H9 (cell line): ENCODE measurements around the gene DYNC1I2. TPM values are rescaled to one million over a fixed set of nuclear protein-coding genes. Genes with fewer than 3 reads are reported as not detected.

Source experiments
- DNase-seq: peaks from one replicate; pipeline ENCODE4 v3.0.0-alpha.2; 2017
- H2AFZ ChIP-seq: one replicate; pipeline ENCODE4 v1.6.1; 2013; ENCODE audit warnings: mild to moderate bottlenecking, low read length, control low read depth, moderate library complexity
- H2AK5ac ChIP-seq: 2 replicates; pipeline ENCODE4 v1.6.1; 2013; ENCODE audit warnings: low read length, control low read depth, mixed read lengths; ENCODE audit not compliant: insufficient read length
- H2BK120ac ChIP-seq: one replicate; pipeline ENCODE4 v1.6.1; 2013; ENCODE audit warnings: low read depth, mild to moderate bottlenecking, low read length, control low read depth, inconsistent platforms; ENCODE audit not compliant: poor library complexity, severe bottlenecking
- H2BK12ac ChIP-seq: 2 replicates; pipeline ENCODE4 v1.6.1; 2013; ENCODE audit warnings: low read length, control low read depth, mixed read lengths, low read depth; ENCODE audit not compliant: insufficient read length
- H2BK15ac ChIP-seq: 2 replicates; pipeline ENCODE4 v1.6.1; 2013; ENCODE audit warnings: low read depth, low read length, control low read depth
- H2BK20ac ChIP-seq: one replicate; pipeline ENCODE4 v1.6.1; 2013; ENCODE audit warnings: low read depth, mild to moderate bottlenecking, low read length, control low read depth, inconsistent platforms; ENCODE audit not compliant: poor library complexity, severe bottlenecking
- H2BK5ac ChIP-seq: 2 replicates; pipeline ENCODE4 v1.6.1; 2013; ENCODE audit warnings: low read length, control low read depth, mixed read lengths; ENCODE audit not compliant: insufficient read length
- H3K14ac ChIP-seq: 2 replicates; pipeline ENCODE4 v1.6.1; 2013; ENCODE audit warnings: low read length, control low read depth; ENCODE audit not compliant: insufficient read depth
- H3K18ac ChIP-seq: 2 replicates; pipeline ENCODE4 v1.6.1; 2013; ENCODE audit warnings: low read depth, mild to moderate bottlenecking, mixed read lengths, low read length, control low read depth; ENCODE audit not compliant: insufficient read length
- H3K23ac ChIP-seq: 2 replicates; pipeline ENCODE4 v1.6.1; 2013; ENCODE audit warnings: low read length, control low read depth, mixed read lengths, low read depth; ENCODE audit not compliant: insufficient read length
- H3K23me2 ChIP-seq: 2 replicates; pipeline ENCODE4 v1.6.1; 2013; ENCODE audit warnings: low read depth, mild to moderate bottlenecking, mixed read lengths, low read length, control low read depth; ENCODE audit not compliant: insufficient read length, poor library complexity, severe bottlenecking
- H3K27ac ChIP-seq: 2 replicates; pipeline ENCODE4 v1.5.1; 2013; ENCODE audit warnings: low read length, control low read depth, mixed read lengths, low read depth; ENCODE audit not compliant: insufficient read length
- H3K27me3 ChIP-seq: 2 replicates; pipeline ENCODE4 v1.6.1; 2013; ENCODE audit warnings: low read length, control low read depth, inconsistent platforms; ENCODE audit not compliant: insufficient read depth
- H3K4ac ChIP-seq: 2 replicates; pipeline ENCODE4 v1.6.1; 2013; ENCODE audit warnings: low read depth, mild to moderate bottlenecking, control low read depth, inconsistent platforms, low read length, moderate library complexity
- H3K4me1 ChIP-seq: 2 replicates; pipeline ENCODE4 v1.6.1; 2013; ENCODE audit warnings: low read length, control low read depth, inconsistent platforms; ENCODE audit not compliant: insufficient read depth
- H3K4me2 ChIP-seq: 2 replicates; pipeline ENCODE4 v1.6.1; 2013; ENCODE audit warnings: low read length, control low read depth, mixed read lengths; ENCODE audit not compliant: insufficient read length, insufficient read depth
- H3K56ac ChIP-seq: 2 replicates; pipeline ENCODE4 v1.6.1; 2013; ENCODE audit warnings: low read depth, mild to moderate bottlenecking, mixed read lengths, low read length, control low read depth; ENCODE audit not compliant: insufficient read length
- H3K79me1 ChIP-seq: 2 replicates; pipeline ENCODE4 v1.6.1; 2013; ENCODE audit warnings: low read depth, mild to moderate bottlenecking, moderate library complexity, low read length, control low read depth, inconsistent platforms; ENCODE audit not compliant: insufficient read depth, poor library complexity, severe bottlenecking
- H3K79me2 ChIP-seq: 2 replicates; pipeline ENCODE4 v1.6.1; 2013; ENCODE audit warnings: low read length, control low read depth, inconsistent platforms; ENCODE audit not compliant: insufficient read depth
- H3K9ac ChIP-seq: 2 replicates; pipeline ENCODE4 v1.6.1; 2013; ENCODE audit warnings: low read length, control low read depth, mixed read lengths; ENCODE audit not compliant: insufficient read length; ENCODE audit errors: extremely low read depth
- H3K9me3 ChIP-seq: one replicate; pipeline ENCODE4 v1.6.1; 2013; ENCODE audit warnings: low read depth, low read length, inconsistent platforms; ENCODE audit not compliant: control insufficient read depth
- H3T11ph ChIP-seq: one replicate; pipeline ENCODE4 v1.6.1; 2013; ENCODE audit warnings: mild to moderate bottlenecking, low read length, control low read depth, inconsistent platforms
- H4K20me1 ChIP-seq: one replicate; pipeline ENCODE4 v1.6.1; 2013; ENCODE audit not compliant: control insufficient read depth, insufficient read length, insufficient read depth
- H4K5ac ChIP-seq: 2 replicates; pipeline ENCODE4 v1.6.1; 2013; ENCODE audit warnings: low read depth, mild to moderate bottlenecking, mixed read lengths, low read length, control low read depth; ENCODE audit not compliant: insufficient read length
- H4K8ac ChIP-seq: replicated peaks from 2 replicates; pipeline ENCODE4 v1.6.1; 2013; ENCODE audit warnings: low read length, control low read depth, mixed read lengths, low read depth; ENCODE audit not compliant: insufficient read length
- H4K91ac ChIP-seq: 2 replicates; pipeline ENCODE4 v1.6.1; 2013; ENCODE audit warnings: low read depth, mild to moderate bottlenecking, moderate library complexity, mixed read lengths, low read length, control low read depth; ENCODE audit not compliant: insufficient read length
- H3K27ac Mint-ChIP-seq, 3 experiments: 2 replicates in 2 of 3; 3 replicates in 1 of 3; pipeline ENCODE4 v1.8.0; 2020 to 2021; ENCODE audit warnings: mixed read lengths in 3 of 3, mild to moderate bottlenecking in 1 of 3, moderate library complexity in 1 of 3
- H3K27me3 Mint-ChIP-seq: 2 replicates; pipeline ENCODE4 v1.8.0; 2021; ENCODE audit warnings: low read depth, mild to moderate bottlenecking, moderate library complexity, mixed read lengths
- H3K36me3 Mint-ChIP-seq, 3 experiments: 2 replicates in 2 of 3; 3 replicates in 1 of 3; pipeline ENCODE4 v1.8.0; 2020 to 2021; ENCODE audit warnings: low read depth in 3 of 3, mixed read lengths in 3 of 3; ENCODE audit not compliant: insufficient read depth in 1 of 3
- H3K4me1 Mint-ChIP-seq, 2 experiments: 2 replicates each; pipeline ENCODE4 v1.8.0; 2020; ENCODE audit warnings: mixed read lengths in 2 of 2
- H3K4me3 Mint-ChIP-seq, 2 experiments: 2 replicates in 1 of 2; 3 replicates in 1 of 2; pipeline ENCODE4 v1.8.0; 2020 to 2021; ENCODE audit warnings: mild to moderate bottlenecking in 2 of 2, mixed read lengths in 2 of 2, moderate library complexity in 1 of 2
- H3K9me3 Mint-ChIP-seq, 2 experiments: 2 replicates in 1 of 2; 3 replicates in 1 of 2; pipeline ENCODE4 v1.8.0; 2020; ENCODE audit warnings: mild to moderate bottlenecking in 2 of 2, mixed read lengths in 2 of 2, moderate library complexity in 1 of 2
- CTCF ChIP-seq: fragments of 200-600 bp; sonication (generic); conservative IDR thresholded peaks from 3 replicates; pipeline ENCODE4 v1.8.0; 2021; ENCODE audit warnings: antibody characterized with exemption, mild to moderate bottlenecking
- WGBS: extraction: QIAGEN DNeasy Blood & Tissue Kit; methylation state at CpG from one replicate; pipeline ENCODE4 v1.1.7; 2013; ENCODE audit warnings: missing lambda C conversion rate, low lambda C conversion rate, mixed read lengths; ENCODE audit not compliant: insufficient read length; ENCODE audit errors: extremely low coverage; 5-methylcytosine and 5-hydroxymethylcytosine counted together
- total RNA-seq: library from RNA; stranded (reverse); gene quantifications from 2 replicates; pipeline ENCODE4 v1.2.1, GENCODE V29; 2021

DYNC1I2 gene
- total RNA-seq, 1 experiment from 2014 or later, result 73.4 TPM

- Histone ChIP-seq H3K23me2 (no peaks in the 10 kb centered on the region), H3T11ph (no peak overlapping the region), H3K23ac (no peak overlapping the region), H2AK5ac (no peak overlapping the region), H3K4me1 (peaks cover 11% of the 10 kb centered on the region; the same call in 1 of the 2 replicates), H3K4ac (no peak overlapping the region), H4K8ac (no peak overlapping the region), H2BK20ac (no peak overlapping the region), H3K27me3 (no peaks in the 10 kb centered on the region), H3K9me3 (no peaks in the 10 kb centered on the region), H3K18ac (no peak overlapping the region), H2BK120ac (no peak overlapping the region), H2BK12ac (no peak overlapping the region), H4K91ac (no peak overlapping the region), H3K56ac (no peak overlapping the region), H3K79me1 (no peaks in the 10 kb centered on the region), H3K27ac (no peak overlapping the region), H3K4me2 (no peak overlapping the region), H2AFZ (no peak overlapping the region), H3K14ac (no peak overlapping the region), H3K9ac (no peak overlapping the region), H2BK5ac (no peak overlapping the region), H3K79me2 (no peaks in the 10 kb centered on the region), H4K20me1 (no peaks in the 10 kb centered on the region), H4K5ac (no peak overlapping the region), H2BK15ac (no peak overlapping the region)
- Mint-ChIP-seq H3K27ac (no peak overlapping the region), H3K27me3 (no peaks in the 10 kb centered on the region), H3K9me3 (no peaks in the 10 kb centered on the region), H3K4me3 (no peak overlapping the region), H3K36me3 (peaks cover 2 to 14% (median 5%) of the 10 kb centered on the region in 3 experiments; a peak in 6 of 7 replicates), H3K4me1 (peaks cover 68 to 79% of the 10 kb centered on the region in 2 experiments)
- no CpG with 5 or more reads among the region's 3 CpGs for WGBS
- no peak for DNase-seq
- TF ChIP-seq CTCF, result no peak
Measured at GRCh38 chr2:171792157-171792556, 104.9 kb downstream of the DYNC1I2 start.
